Measurements from ENCODE around the gene C1QTNF7.

C1QTNF7 gene

GRCh38 chr4:15414551-15415091, 13.2 kb upstream of the C1QTNF7 start:
- DNase-seq, result no peak

- no peak for DNase-seq
These were observed 11.2 kb upstream of the C1QTNF7 start for GRCh38 chr4:15416357-15417232.

- DNase-seq, result no peak
These were observed 10.6 kb upstream of the C1QTNF7 start for GRCh38 chr4:15417233-15417660.

- no peak for DNase-seq
These were observed 8.9 kb upstream of the C1QTNF7 start for GRCh38 chr4:15418956-15419355.

GRCh38 chr4:15420642-15421041, 7.2 kb upstream of the C1QTNF7 start:
- peak; percentile 26 for DNase-seq

GRCh38 chr4:15423285-15423711, 4.5 kb upstream of the C1QTNF7 start:
- DNase-seq, result no peak

- no peak for DNase-seq
These were observed 2.3 kb upstream of the C1QTNF7 start for GRCh38 chr4:15425520-15425919.

- DNase-seq, result no peak
These were observed 672 bp upstream of the C1QTNF7 start for GRCh38 chr4:15427161-15427560.

GRCh38 chr4:15428611-15429010, 778 bp downstream of the C1QTNF7 start:
- no peak for DNase-seq

- DNase-seq, result no peak
These were observed 6.3 kb downstream of the C1QTNF7 start for GRCh38 chr4:15434091-15434490.

GRCh38 chr4:15434676-15435075, 6.8 kb downstream of the C1QTNF7 start:
- DNase-seq, result no peak

- peak; percentile 76 for DNase-seq
These were observed 8.7 kb downstream of the C1QTNF7 start for GRCh38 chr4:15436513-15436912.

GRCh38 chr4:15438939-15439524, 11.2 kb downstream of the C1QTNF7 start:
- DNase-seq, result no peak

GRCh38 chr4:15443371-15444160, 15.7 kb downstream of the C1QTNF7 start:
- no peak for DNase-seq

GRCh38 chr4:15444276-15444675, 16.4 kb downstream of the C1QTNF7 start:
- DNase-seq, result no peak

- no peak for DNase-seq
These were observed 17.2 kb downstream of the C1QTNF7 start for GRCh38 chr4:15444879-15445547.

GRCh38 chr4:15451181-15451865, 23.5 kb downstream of the C1QTNF7 start:
- DNase-seq, result no peak

GRCh38 chr4:15451866-15452765, 24.3 kb downstream of the C1QTNF7 start:
- no peak for DNase-seq

- DNase-seq, result no peak
These were observed 27.5 kb downstream of the C1QTNF7 start for GRCh38 chr4:15455290-15455689.

- peak; percentile 63 for DNase-seq
These were observed 29.8 kb downstream of the C1QTNF7 start for GRCh38 chr4:15457406-15458201.

Data from midbrain (tissue), 1 donor.